C1 segment of cervical spinal cord (tissue), 14 donors: ENCODE measurements around the gene UBAC1.

Experiments
- DNase-seq, 14 donors: peaks; one replicate each; lab custom pipeline; 2025; lab: John Stamatoyannopoulos, UW

Gene UBAC1, protein sequence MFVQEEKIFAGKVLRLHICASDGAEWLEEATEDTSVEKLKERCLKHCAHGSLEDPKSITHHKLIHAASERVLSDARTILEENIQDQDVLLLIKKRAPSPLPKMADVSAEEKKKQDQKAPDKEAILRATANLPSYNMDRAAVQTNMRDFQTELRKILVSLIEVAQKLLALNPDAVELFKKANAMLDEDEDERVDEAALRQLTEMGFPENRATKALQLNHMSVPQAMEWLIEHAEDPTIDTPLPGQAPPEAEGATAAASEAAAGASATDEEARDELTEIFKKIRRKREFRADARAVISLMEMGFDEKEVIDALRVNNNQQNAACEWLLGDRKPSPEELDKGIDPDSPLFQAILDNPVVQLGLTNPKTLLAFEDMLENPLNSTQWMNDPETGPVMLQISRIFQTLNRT

DNA sequence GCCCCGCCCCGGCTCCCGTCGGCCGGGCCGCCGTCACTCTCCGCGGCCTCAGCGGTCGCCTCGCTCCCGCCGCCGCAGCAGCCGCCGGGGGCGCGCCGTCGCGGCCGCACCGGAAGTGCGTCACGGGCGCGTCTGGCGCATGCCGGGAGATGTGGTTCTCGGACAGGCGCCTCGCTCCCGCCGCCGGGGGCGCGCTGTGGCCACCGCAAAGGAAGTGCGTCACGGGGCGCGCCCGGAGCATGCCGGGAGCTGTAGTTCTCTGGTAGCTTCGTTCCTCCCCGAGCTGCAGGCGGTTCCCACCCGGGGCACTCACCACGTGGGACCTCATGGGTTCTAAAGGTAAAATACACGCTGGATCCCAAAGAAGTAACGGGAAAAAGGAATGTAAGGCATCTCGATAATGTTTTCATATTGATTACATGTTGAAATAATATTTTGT lies at the start of gene UBAC1:
Gene UBAC1 (minus strand): TSS at position 97 of the 439 bp plus-strand sequence. CDS start 211 bp downstream, outside the sequence.
- peak; percentile 63 to 97 (median 90) for DNase-seq

DNA sequence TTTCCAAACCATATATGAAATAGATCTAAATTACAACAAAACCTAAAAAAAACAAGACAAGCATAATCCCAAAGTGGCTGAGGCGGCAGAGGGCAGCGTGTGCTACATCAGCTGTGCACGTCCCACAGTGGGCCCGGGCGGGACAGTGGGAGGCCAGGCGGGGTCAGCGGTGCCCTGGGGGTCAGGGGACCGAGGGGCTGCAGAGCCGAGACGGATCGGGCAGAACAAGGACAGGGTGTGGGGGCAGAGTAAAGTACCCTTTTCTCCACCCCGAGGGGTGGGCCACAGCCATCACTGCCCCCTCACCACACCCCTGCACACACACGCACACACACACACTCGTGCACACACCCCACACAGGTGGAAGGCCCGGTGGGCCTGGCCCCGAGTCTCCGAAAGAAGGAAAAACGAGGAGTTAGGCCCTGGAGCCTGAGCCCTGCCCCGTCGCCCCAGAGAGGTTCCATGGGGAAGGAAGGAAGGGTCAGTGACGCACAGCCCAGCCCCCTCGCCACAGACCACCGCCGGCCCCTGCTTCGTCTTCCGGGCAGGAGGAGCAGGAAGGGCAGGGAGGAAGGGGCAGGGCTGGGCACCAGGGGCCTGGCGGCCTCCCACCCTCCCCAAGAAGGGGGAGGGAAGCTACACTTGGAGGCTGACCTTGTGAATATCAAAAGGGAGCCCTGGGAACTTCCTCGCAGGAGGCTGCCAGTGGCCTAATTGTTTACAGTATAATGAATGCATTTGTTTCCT lies 49.6 kb upstream of the UBAC1 start:
- no peak for DNase-seq

DNA sequence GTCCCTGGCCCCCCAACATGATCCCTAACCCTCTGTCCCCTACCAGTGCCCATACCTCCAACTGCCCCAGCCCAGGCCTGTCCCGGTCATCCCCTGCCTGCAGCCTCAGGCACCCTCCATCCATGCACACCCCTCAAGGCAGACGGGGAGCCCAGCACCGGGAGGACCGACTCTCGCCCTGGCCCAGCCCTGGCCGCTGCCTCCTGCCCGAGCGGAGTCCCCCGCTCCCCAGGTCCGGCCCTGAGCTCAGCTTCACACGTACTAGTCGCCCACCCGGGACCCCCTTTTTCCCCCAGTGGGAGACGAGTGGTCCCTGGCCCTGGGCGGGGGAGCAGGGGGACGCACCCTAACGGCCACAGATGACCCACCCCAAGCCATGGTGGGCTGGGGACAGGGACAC lies 49.0 kb upstream of the UBAC1 start:
- no peak for DNase-seq

DNA sequence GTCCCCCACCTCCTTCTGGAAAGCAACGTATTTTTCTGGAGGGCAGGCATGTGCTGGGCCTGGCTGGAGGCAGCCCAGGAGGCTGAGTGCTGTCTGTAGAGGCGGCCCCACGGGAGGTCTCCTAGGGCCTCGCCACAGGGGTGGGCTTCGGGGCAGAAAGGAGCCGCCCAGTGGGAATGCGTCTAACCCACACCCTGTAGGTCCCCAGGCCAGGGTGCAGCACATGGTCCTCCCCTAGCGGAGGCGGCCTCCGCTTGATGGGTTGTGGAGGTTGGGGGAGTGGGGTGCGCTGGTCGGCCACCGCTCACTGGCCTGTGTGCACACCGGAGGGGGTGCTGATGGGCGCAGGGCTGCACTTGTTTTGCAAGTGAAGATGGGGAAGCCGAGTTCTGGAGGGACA lies 48.3 kb upstream of the UBAC1 start:
- no peak for DNase-seq

DNA sequence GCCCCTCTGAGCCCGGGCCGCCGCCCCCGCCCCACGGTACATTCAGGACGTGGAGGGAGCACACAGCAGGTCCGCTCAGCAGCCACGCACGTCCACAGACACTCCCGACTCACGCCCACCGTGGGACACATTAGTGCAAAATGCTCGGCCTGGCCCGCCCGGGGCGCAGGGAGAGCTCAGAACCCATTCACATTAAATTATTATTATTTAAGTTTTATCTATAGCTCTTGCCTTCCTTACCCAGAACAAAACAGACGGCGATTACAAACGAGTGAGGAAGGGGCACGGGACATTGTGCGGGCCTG lies 47.5 kb upstream of the UBAC1 start:
- DNase-seq = no peak

DNA sequence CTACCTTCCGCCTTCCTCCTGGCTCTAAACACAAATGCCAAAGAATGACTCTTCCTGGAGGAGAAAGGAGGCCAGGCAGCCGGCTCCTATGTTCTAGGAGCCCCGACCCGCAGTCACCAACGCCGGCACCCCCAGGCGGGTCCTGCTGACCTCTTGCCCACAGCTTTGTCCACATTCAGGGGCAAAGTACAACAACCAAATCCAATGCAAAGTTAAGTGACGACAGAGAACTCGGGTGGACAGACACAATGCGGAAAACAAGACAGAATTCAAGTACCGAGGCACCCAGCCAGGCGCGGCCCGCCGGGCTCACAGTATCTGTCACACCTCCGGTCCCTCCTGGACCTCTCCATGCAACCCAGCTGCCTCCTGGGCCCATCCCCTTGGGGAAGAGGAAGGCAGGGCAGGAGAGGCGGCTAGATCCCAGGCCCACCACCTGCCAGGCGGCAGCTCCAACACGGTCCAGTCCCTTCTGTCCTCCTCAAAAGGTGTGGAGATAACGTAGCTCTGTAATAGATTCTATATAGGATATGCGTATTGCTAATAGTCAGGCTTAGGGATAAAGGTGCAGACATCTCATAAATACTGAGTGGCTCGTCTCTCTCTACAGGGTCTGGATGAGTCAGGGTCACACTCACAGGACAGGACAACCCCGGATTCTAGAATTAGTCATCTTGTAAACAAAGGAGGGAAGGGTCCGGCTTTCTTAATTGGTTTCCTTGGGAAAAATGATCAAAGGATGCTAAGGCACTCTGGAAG lies 46.9 kb upstream of the UBAC1 start:
- peak in 1 of 14 donors; percentile 44 for DNase-seq

DNA sequence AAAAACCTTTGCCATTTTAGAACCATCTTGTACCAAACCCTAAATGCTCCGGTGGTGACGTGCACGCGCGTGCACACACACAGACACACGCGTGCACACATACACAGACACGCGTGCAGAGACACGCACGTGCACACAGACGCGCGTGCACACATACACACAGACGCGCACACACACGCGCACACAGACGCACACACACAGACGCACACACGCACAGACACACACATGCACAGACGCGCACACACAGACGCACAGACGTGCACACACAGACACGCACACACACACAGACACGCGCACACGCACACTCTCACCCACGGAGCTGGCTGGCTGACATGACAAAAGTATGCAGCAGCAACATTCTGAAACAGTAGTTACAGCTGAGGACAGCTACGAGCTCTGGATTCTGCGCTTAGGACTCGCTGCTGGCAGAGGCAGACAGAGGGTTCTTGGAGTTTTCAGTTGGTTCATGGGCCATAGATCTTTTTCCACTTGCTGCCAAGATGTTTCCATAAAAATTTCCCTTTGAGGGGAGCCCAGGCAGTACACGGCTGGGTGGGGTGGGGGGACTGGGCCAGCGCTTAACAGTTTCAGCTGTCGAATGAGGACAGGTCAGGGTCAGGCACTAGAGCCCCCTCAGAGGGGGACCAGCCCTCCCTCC lies 46.2 kb upstream of the UBAC1 start:
- DNase-seq = no peak

DNA sequence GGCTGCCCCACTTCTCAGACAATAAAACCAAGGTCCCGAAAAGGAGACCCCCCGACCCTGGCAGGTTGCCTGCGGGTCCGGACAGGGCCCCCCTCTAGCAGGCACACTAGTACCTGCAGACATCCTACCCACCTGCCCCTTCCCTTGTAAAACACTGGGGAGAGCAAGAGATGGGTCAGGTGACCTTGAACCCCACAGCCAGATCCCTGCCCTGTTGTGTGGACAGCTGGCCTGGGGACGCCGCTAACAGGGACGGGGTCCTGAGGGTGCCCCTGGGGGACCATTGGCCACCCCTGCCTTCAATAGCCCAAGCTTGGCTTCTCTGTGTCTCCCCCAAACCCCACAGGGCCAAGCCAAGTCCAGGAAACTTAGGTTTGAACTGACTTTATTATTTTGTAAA lies 45.0 kb upstream of the UBAC1 start:
- DNase-seq = no peak

DNA sequence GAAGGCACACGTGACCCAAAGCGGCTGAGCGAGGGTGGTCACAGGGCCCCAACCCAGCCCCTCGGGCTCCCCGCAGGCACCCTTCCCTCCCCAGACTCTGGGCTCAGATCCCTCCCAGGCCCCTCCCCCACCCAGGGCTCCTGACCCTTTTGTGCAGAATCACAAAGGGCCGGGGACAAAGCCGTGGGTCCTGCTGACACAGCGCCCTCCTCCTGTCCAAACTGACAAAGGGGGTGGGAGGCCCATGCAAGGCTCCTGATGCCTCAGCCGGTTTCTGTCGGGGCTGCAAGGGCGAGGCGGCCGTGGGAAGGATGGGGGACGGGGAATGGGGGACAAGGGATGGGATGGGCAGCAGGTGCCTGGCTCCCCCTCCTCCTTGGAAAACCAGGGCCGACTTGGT lies 43.5 kb upstream of the UBAC1 start:
- DNase-seq = no peak

DNA sequence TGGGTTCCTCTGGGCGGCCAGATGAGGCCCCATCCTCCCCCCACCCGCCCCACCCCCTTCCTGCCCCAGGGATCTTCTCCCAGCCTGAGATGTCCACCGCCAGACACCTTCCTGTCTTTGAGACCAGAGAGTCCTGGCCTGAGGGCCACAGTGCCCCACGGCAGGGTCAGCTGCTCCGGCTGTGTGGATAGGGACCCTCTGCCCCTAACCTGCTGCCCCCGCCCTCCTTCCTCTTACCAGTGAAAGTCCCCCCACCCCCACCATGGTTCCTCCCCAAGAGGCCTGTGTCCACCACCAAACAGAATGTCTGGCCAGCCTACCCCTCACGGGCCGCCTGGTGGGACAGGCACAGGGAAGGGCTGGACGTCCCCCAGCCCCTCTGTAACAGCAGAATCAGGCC lies 43.0 kb upstream of the UBAC1 start:
- no peak for DNase-seq

DNA sequence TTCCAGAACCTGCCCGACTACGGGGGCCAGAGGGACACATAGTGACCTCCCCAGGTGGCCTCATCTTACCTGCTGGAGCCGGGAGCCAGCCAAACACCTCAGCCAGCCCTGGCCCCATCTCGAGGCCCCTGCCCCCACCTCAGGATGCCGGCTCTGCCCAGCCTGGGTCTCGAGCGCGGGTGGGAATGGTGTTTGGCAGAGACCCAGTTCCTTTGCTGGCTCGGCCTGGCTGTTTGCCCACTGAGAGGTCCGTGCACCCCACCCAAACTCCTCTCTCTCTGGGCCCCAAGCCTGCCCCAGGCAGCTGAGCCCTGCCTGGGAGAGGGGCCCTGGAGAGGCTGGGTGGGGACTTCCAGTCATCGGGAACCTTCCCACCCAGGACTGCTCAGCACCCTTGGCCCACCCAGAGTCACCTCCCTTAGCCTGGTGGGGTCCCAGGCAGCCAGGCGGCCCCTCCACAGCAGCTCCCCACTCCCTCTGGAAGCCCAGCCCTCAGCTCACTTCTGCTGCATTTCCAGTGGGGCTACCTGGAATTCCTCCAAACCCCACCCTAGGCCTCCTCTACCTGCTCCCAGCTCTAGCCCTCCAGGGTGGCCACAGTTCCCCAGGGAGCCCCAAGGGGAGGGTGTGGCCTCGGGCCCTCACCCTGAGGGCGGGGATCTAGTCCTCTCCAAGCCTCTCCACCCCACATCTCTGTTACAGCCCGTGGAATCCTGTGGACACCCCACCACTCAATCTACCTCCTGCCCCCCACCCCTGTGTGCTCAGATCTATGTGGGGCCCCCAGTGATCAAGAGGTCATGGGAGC lies 42.4 kb upstream of the UBAC1 start:
- DNase-seq = no peak

DNA sequence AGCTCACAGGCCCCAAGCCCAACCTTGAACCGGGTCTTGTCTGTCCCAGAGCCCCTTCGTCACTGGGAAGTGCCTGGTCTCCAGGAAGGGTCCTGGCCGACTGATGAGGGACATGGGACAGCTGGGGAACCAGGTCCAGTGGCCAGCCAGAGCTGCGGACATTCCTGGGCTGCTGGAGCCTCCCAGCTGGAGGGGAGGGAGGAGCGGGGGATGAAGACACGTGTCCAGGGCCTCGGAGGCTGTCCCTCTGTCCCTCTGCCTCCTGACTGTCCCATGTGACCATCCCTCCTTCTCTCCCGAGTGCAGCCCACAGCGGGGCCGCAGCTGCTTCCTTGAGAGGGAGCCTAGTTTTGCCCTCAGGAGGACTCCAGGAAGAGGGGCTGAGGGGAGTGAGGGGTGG lies 41.7 kb upstream of the UBAC1 start:
- DNase-seq = no peak

DNA sequence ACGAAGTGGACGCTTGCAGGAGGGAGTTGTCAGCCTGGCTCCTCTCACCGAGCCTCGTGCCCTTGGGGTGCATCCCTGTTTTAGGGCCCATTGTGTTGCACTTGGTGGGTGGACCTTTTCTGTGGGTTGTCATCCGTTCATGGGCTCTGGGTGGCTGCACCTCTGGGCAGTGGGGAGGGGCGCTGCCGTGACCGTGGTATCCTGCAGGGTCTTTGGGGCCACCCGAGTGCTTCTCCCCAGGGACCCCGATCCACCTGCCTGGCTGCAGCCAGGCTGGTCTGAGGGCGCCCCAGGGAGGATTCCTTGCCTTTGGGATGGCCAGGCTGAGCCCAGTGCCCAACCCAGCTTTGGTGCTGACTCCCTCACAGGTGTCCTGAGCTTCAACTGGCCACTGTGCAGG lies 41.0 kb upstream of the UBAC1 start:
- no peak for DNase-seq

DNA sequence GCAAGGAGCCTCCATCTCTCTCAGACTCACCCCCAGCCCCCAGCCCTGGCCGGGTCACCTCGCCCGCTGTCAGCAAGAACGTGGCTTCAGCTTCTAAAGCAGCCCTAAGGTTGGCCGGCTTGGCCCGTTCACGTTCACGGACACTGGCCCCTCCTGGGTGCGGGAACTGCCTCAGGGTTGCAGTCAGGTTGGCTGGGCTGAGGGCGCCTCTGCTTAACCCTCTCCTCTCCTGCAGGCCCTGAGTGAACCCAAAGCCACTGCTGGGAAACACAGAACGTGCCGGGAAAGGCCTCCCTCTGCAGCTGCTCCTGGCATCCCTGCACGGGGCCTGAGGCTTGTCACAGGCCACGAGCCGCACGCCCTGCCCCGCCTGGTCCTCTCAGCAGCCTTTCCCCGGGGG lies 40.1 kb upstream of the UBAC1 start:
- DNase-seq = no peak

DNA sequence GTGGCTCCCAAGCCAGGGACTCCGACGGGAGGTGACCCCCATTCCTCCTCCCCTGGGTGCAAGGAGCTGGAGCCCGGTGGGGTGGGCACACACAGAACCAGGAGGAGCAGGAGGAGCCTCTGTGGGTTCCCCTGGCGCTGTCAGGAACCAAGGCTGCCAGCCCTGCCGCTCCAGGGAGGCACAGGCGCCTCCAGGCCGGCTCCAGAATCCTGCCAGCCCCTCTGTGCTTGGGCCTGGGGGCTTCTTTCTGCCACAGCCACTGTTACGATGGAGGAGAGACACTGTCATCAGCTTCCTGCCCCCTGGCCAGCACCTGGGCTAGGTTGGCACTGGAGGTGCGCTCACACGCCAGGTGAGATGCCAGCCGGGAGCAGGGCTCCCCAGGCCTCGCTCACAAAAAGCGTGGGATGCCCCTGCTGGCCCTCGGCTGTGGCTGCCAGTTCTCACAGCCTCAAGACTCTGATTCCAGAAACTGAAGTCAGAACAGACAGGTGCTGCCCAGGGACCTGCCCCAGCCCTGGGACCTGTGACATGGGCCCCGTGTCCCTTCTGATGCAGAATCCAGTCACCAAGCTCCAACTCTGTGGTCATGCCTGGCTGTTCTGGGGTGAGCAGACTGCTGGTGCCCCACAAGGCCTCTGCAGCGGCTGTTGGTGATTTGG lies 37.4 kb upstream of the UBAC1 start:
- DNase-seq = peak in 1 of 14 donors; percentile 57

DNA sequence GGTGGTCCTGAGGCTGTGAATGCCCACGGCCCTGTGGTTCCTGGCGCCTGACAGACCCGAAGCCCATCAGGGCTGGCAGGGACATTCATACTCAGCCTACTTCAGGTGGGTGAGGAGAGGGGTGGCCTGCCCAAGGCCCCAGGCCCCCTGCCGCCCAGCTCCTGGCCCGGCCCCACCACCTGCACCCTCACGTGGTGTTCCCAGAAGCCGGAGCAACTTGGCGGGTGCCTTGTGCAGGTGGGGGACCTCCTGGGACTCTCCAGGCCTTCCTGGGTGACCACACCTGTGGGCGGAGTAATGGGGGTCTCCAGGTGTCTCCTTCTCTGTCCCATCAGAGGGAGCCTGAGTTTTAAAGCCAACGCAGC lies 36.8 kb upstream of the UBAC1 start:
- no peak for DNase-seq

DNA sequence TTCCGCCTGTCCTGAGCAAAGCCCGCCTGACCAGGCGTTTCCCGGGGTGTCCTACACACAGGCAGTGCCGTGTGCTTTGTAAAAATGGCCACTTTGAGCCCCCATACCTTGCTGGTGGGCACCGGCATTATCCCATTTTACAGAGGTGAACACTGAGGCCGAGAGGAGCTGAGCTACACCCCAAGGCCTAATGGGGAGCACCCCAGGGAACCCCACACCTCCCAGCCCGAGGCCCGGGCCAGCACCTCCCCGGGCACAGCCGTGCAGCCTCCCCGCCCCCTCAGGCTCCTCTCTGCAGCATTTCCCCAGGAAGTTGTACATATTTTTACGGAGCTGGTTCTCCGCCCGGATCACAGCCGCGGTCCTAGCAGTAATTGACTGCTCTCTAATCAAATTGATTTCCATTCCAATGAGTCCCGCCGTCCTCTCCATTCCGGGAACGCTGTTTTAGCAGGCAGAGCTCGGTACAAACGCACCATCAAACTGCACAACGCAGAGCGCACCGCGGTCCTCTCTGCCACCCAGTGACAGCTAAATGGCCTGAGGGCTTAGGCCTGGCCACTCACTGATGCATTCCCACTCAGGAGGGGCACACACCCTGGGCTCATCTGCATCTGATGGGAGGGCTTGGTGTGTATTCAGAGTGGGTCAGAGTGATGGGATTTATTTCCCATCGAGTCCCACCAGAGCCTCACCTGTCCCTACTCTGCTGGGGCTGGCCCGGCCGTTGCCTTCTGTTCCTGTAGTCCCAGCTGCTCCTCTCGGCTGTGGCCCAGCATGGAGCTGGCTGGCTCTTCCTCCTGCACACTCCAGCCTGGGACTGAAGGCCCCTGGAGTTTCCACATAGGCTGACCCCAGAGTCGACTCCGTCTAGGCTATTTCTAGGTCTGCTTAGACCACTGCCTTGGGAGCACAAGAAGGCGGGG lies 36.2 kb upstream of the UBAC1 start:
- DNase-seq = peak in 1 of 14 donors; percentile 86

DNA sequence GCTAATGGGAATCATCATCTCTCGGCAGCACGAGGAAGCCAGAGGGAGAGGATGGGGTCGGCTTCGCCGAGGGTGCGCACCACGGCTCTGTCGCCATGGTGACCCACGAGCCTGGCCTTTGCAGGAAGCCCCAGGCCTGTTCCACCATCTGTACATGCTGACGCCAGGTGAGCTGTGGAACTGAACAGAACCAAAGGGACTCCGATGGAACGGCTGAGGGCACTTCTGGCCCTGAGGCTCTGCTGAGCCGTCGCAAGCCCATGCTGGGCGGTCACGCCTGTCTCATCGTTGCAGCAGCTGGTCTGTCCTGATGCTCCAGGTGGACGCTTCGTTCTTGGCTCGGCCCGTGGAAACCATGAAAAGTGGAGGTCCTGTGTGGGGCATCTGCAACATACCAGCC lies 34.6 kb upstream of the UBAC1 start:
- no peak for DNase-seq

DNA sequence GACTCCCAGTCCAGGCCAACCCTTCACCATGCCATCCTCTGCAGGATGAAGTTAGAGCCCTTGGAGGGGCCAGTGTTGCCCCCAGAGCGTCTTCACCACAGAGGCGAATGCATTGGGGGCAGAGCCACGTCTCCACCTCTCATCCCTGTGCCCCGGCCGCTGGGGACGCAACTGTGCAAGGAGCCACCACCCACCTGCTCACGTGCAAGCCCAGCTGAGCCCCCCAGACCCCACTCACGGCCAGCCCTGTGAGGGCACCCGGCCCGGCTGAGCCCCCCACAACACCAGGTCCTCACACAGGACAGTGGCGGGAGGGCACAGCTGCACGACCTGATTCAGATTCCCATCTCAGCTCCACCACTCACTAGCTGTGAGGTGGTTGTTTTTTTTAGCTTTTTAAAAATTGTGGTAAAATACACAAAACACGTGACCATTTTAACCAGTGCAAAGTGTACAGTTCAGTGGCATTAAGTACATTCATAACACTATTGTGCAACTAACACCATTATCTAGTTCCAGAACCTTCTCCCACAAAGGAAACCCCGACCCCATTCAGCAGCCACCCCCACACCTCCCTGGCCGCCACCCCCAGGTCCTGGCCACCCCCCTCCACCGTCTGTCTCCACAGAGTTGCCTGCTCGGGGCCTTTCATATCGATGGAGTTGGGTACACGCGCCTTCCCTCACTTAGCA lies 33.5 kb upstream of the UBAC1 start:
- no peak for DNase-seq
